MM.1S (cell line): ENCODE measurements around the gene NCAPG.

Experiments used
- DNase-seq: peaks from one replicate; pipeline ENCODE4 v3.0.0-alpha.2; 2015
- H2AFZ ChIP-seq: fragments of 300-600 bp; sonication (generic); 2 replicates; pipeline ENCODE4 v1.6.0; 2016; ENCODE audit warnings: antibody characterized with exemption, low read length
- H3F3A ChIP-seq: fragments of 300-600 bp; sonication (generic); 2 replicates; pipeline ENCODE4 v1.6.1; 2016; ENCODE audit warnings: mild to moderate bottlenecking, antibody characterized with exemption, low read length, moderate library complexity, mixed read lengths; ENCODE audit not compliant: insufficient read depth
- H3K27ac ChIP-seq: fragments of 300-600 bp; sonication (generic); 2 replicates; pipeline ENCODE4 v1.5.1; 2016; ENCODE audit warnings: mild to moderate bottlenecking, low read length
- H3K27me3 ChIP-seq: fragments of 300-600 bp; sonication (generic); replicated peaks from 2 replicates; pipeline ENCODE4 v1.6.0; 2016; ENCODE audit warnings: low read length; ENCODE audit not compliant: insufficient read depth
- H3K36me3 ChIP-seq: fragments of 300-600 bp; sonication (generic); replicated peaks from 2 replicates; pipeline ENCODE4 v1.6.1; 2016; ENCODE audit warnings: mild to moderate bottlenecking, low read length, mixed read lengths; ENCODE audit not compliant: insufficient read depth
- H3K4me1 ChIP-seq: fragments of 300-600 bp; sonication (generic); 2 replicates; pipeline ENCODE4 v1.6.1; 2016; ENCODE audit warnings: low read length, mixed read lengths
- H3K4me2 ChIP-seq: fragments of 300-600 bp; sonication (generic); 2 replicates; pipeline ENCODE4 v1.6.0; 2016; ENCODE audit warnings: low read depth, low read length
- H3K4me3 ChIP-seq: fragments of 300-600 bp; sonication (generic); 2 replicates; pipeline ENCODE4 v1.5.1; 2016; ENCODE audit warnings: low read length, mixed read lengths
- H3K79me2 ChIP-seq: fragments of 300-600 bp; sonication (generic); 2 replicates; pipeline ENCODE4 v1.6.1; 2016; ENCODE audit warnings: mixed run types, low read length, mixed read lengths
- H3K9ac ChIP-seq: fragments of 300-600 bp; sonication (generic); 2 replicates; pipeline ENCODE4 v1.6.1; 2016; ENCODE audit warnings: low read length, mixed read lengths
- H3K9me2 ChIP-seq: fragments of 300-600 bp; sonication (generic); replicated peaks from 2 replicates; pipeline ENCODE4 v1.6.1; 2016; ENCODE audit warnings: mild to moderate bottlenecking, low read length, mixed read lengths; ENCODE audit not compliant: insufficient read depth
- H3K9me3 ChIP-seq: fragments of 300-600 bp; sonication (generic); replicated peaks from 2 replicates; pipeline ENCODE4 v1.6.1; 2016; ENCODE audit warnings: mild to moderate bottlenecking, low read length, mixed read lengths; ENCODE audit not compliant: insufficient read depth
- H4K20me1 ChIP-seq: fragments of 300-600 bp; sonication (generic); 2 replicates; pipeline ENCODE4 v1.6.1; 2016; ENCODE audit warnings: mild to moderate bottlenecking, low read length, moderate library complexity, mixed read lengths; ENCODE audit not compliant: insufficient read depth
- CTCF ChIP-seq: fragments of 300-600 bp; sonication (generic); IDR thresholded peaks from 2 replicates; pipeline ENCODE4 v1.5.1; 2016; ENCODE audit warnings: antibody characterized with exemption, low read length, mixed read lengths
- EZH2 ChIP-seq: fragments of 300-600 bp; sonication (generic); optimal IDR thresholded peaks from 2 replicates; pipeline ENCODE3; 2017; ENCODE audit warnings: low read depth, mild to moderate bottlenecking, antibody characterized with exemption, low read length, mixed read lengths
- EZH2phosphoT487 ChIP-seq: fragments of 300-600 bp; sonication (generic); IDR thresholded peaks from 2 replicates; pipeline ENCODE4 v1.6.1; 2018; ENCODE audit warnings: antibody characterized with exemption, low read length

The NCAPG gene

GRCh38 chr4:17810260-17811077, at the start of gene NCAPG, which contains the start of gene DCAF16:
NCAPG (plus strand) TSS chr4:17810979; CDS start chr4:17811078, 99 bp downstream.
DCAF16 (minus strand) TSS chr4:17810757; CDS start chr4:17804141, 6,616 bp downstream.
- Histone ChIP-seq H3K4me1 (peaks cover 32% of the 10 kb centered on the region), H3K4me3 (peak within 1 kb of the TSS; percentile 91), H3K9me2 (no peaks in the 10 kb centered on the region), H3F3A (peaks cover 13% of the 10 kb centered on the region), H3K79me2 (peaks cover 97% of the 10 kb centered on the region), H3K27ac (peak within 1 kb of the TSS; percentile 95), H3K9me3 (no peaks in the 10 kb centered on the region), H3K4me2 (peak within 1 kb of the TSS; percentile 94), H2AFZ (peak within 1 kb of the TSS; percentile 73), H3K27me3 (no peaks in the 10 kb centered on the region), H4K20me1 (peaks cover 28% of the 10 kb centered on the region), H3K36me3 (no peaks in the 10 kb centered on the region; the same call in 1 of the 2 replicates), H3K9ac (peak within 1 kb of the TSS; percentile 96)
- TF ChIP-seq EZH2phosphoT487 = no peak
- TF ChIP-seq CTCF = no peak
- TF ChIP-seq EZH2 = no peak
- peak; percentile 99 for DNase-seq

- Histone ChIP-seq H3K4me1 (no peaks in the 10 kb centered on the region), H4K20me1 (no peaks in the 10 kb centered on the region), H3K4me2 (no peak overlapping the region), H3F3A (no peaks in the 10 kb centered on the region), H3K79me2 (no peaks in the 10 kb centered on the region), H3K9me2 (no peaks in the 10 kb centered on the region), H3K4me3 (no peak overlapping the region), H3K27ac (no peak overlapping the region), H3K9me3 (no peaks in the 10 kb centered on the region), H3K9ac (no peak overlapping the region), H2AFZ (no peak overlapping the region), H3K27me3 (no peaks in the 10 kb centered on the region), H3K36me3 (no peaks in the 10 kb centered on the region)
- no peak for TF ChIP-seq EZH2
- TF ChIP-seq CTCF = no peak
- TF ChIP-seq EZH2phosphoT487 = no peak
- DNase-seq = no peak
Measured at GRCh38 chr4:17761062-17761461, 49.7 kb upstream of the NCAPG start.

- Histone ChIP-seq H3K4me1 (no peaks in the 10 kb centered on the region), H3F3A (no peaks in the 10 kb centered on the region), H3K27ac (no peak overlapping the region), H4K20me1 (no peaks in the 10 kb centered on the region), H3K9me3 (no peaks in the 10 kb centered on the region), H3K9ac (no peak overlapping the region), H3K4me3 (no peak overlapping the region), H3K4me2 (no peak overlapping the region), H3K79me2 (no peaks in the 10 kb centered on the region), H3K36me3 (no peaks in the 10 kb centered on the region), H2AFZ (no peak overlapping the region), H3K27me3 (no peaks in the 10 kb centered on the region), H3K9me2 (no peaks in the 10 kb centered on the region)
- TF ChIP-seq EZH2 = no peak
- peak; percentile 24 for TF ChIP-seq CTCF
- no peak for DNase-seq
Measured at GRCh38 chr4:17762726-17763125, 48.1 kb upstream of the NCAPG start.
